Upper lobe of left lung (tissue), 4 donors: Measurements from ENCODE around the gene FRK.

ENCODE experiments used
- POLR2A ChIP-seq, 4 donors: fragments of 450-650 bp; IDR thresholded peaks; one replicate each; pipeline ENCODE4 v1.5.1; 2016 to 2017; ENCODE audit warnings: antibody characterized with exemption in 4 of 4, mild to moderate bottlenecking in 2 of 4
- TF ChIP-seq, protein P1 (sequence below), 6 experiments: fragments of 450-650 bp in 4 of 6; fragments of 200-600 bp in 2 of 6; sonication (generic) in 2 of 6; IDR thresholded peaks; one replicate each; pipeline ENCODE4 v1.5.1; 2016 to 2019; ENCODE audit warnings: antibody characterized with exemption in 6 of 6

DNA sequence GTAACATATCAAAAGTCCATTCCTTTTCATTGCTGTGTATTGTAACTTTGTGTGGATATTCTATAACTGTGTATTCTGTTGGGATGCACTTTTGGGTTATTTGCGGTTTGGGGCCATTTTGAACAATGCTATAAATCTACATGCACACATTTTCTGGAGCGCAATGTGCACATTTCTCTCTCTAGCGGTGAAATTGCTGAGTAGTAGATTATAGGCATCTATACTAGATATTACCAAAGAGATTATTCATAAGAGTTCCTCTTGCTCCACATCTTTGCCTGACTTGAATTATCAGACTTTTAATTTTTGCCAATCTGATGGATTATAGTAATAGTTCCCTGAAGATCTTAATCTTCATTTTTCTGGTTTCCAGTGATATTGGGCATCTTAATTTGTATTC, 18.3 kb upstream of the FRK start:
- TF ChIP-seq POLR2A (IDR thresholded peaks at IDR 0.05) = no peak
- TF ChIP-seq, protein P1, sequence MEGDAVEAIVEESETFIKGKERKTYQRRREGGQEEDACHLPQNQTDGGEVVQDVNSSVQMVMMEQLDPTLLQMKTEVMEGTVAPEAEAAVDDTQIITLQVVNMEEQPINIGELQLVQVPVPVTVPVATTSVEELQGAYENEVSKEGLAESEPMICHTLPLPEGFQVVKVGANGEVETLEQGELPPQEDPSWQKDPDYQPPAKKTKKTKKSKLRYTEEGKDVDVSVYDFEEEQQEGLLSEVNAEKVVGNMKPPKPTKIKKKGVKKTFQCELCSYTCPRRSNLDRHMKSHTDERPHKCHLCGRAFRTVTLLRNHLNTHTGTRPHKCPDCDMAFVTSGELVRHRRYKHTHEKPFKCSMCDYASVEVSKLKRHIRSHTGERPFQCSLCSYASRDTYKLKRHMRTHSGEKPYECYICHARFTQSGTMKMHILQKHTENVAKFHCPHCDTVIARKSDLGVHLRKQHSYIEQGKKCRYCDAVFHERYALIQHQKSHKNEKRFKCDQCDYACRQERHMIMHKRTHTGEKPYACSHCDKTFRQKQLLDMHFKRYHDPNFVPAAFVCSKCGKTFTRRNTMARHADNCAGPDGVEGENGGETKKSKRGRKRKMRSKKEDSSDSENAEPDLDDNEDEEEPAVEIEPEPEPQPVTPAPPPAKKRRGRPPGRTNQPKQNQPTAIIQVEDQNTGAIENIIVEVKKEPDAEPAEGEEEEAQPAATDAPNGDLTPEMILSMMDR (IDR thresholded peaks at IDR 0.05) = no peak
